Natural killer cell (primary cell): Measurements from ENCODE around the gene SMARCAL1. TPM values are rescaled to one million over a fixed set of nuclear protein-coding genes. Genes with fewer than 3 reads are reported as not detected.
A peak's percentile ranks its signal among the peaks of the same experiment; 100 is the strongest.

Source experiments
- ATAC-seq, 3 donors: fragments of 150-1000 bp in 2 of 3; fragments of 200-7000 bp in 1 of 3; cut with Tn5 transposase; 1 replicate in 1 of 3; 2 replicates in 2 of 3; pipeline ENCODE4 v1.10.0; 2021; ENCODE audit warnings: mild to moderate bottlenecking in 2 of 3, moderate library complexity in 2 of 3
- DNase-seq, 2 donors: peaks; one replicate each; pipeline versions ENCODE4 v3.0.0 to v3.0.0-alpha.2; 2013 to 2021; ENCODE audit warnings: mixed read lengths in 1 of 2
- H3K27ac ChIP-seq: one replicate; pipeline ENCODE4 v1.5.1; 2013; ENCODE audit warnings: mild to moderate bottlenecking, low read length
- H3K27me3 ChIP-seq: one replicate; pipeline ENCODE4 v1.6.1; 2013; ENCODE audit warnings: low read length; ENCODE audit not compliant: control insufficient read depth, insufficient read depth
- H3K36me3 ChIP-seq: one replicate; pipeline ENCODE4 v1.6.1; 2013; ENCODE audit warnings: low read length; ENCODE audit not compliant: control insufficient read depth, insufficient read depth
- H3K4me1 ChIP-seq: one replicate; pipeline ENCODE4 v1.6.1; 2013; ENCODE audit warnings: low read length; ENCODE audit not compliant: control insufficient read depth, insufficient read depth
- H3K4me3 ChIP-seq: one replicate; pipeline ENCODE4 v1.5.1; 2013; ENCODE audit warnings: low read length
- H3K9me3 ChIP-seq: one replicate; pipeline ENCODE4 v1.6.1; 2013; ENCODE audit warnings: low read length; ENCODE audit not compliant: control insufficient read depth, insufficient read depth
- H3K27ac Mint-ChIP-seq, 2 donors: one replicate each; pipeline ENCODE4 v1.8.0; 2022; ENCODE audit warnings: mild to moderate bottlenecking in 2 of 2, mixed read lengths in 2 of 2, moderate library complexity in 1 of 2
- H3K27me3 Mint-ChIP-seq, 2 donors: one replicate each; pipeline ENCODE4 v1.8.0; 2022; ENCODE audit warnings: low read depth in 2 of 2, mixed read lengths in 2 of 2
- H3K36me3 Mint-ChIP-seq: one replicate; pipeline ENCODE4 v1.8.0; 2022; ENCODE audit warnings: mixed read lengths
- H3K4me1 Mint-ChIP-seq, 2 donors: one replicate each; pipeline ENCODE4 v1.8.0; 2022; ENCODE audit warnings: mixed read lengths in 2 of 2
- H3K4me3 Mint-ChIP-seq: one replicate; pipeline ENCODE4 v1.8.0; 2022; ENCODE audit warnings: mild to moderate bottlenecking, moderate library complexity, mixed read lengths
- H3K9me3 Mint-ChIP-seq, 2 donors: one replicate each; pipeline ENCODE4 v1.8.0; 2022; ENCODE audit warnings: mixed read lengths in 2 of 2
- CTCF ChIP-seq: fragments of 200-600 bp; IDR thresholded peaks from one replicate; pipeline ENCODE4 v1.8.0; 2022; ENCODE audit warnings: antibody characterized with exemption
- WGBS: methylation state at CpG from one replicate; pipeline ENCODE4 v1.1.7; 2013; ENCODE audit warnings: missing lambda C conversion rate; ENCODE audit not compliant: insufficient coverage; 5-methylcytosine and 5-hydroxymethylcytosine counted together
- intact Hi-C: fragments of 100-400 bp; cut with micrococcal nuclease; formaldehyde crosslinking; loops from one replicate; pipeline ENCODE4 v1.14.2; 2022
- total RNA-seq, 4 donors: library from RNA; stranded (reverse); fragments of 120-200 nt in 1 of 4; gene quantifications; one replicate each; pipeline versions ENCODE4 v1.2.3 to v1.2.4, GENCODE V29; 2013 to 2022

Gene SMARCAL1
- total RNA-seq, 3 donors from 2014 or later (not counting 1 experiment from before 2014, with no cell fraction given): 18.7 to 25.6 (median 22.8) TPM

- intact Hi-C loops: no loop called here
- WGBS: 92% methylated on average over 3 of the region's 3 CpGs
- Mint-ChIP-seq H3K27ac (no peak overlapping the region), H3K27me3 (no peaks in the 10 kb centered on the region), H3K9me3 (no peaks in the 10 kb centered on the region), H3K4me1 (peaks cover 8 to 13% of the 10 kb centered on the region in 2 donors), H3K4me3 (no peak overlapping the region), H3K36me3 (peaks cover 10% of the 10 kb centered on the region)
- no peak overlapping the region for H3K4me3 ChIP-seq
- H3K4me1 ChIP-seq: peaks cover 10% of the 10 kb centered on the region
- ATAC-seq (no peak), DNase-seq (no peak)
- peaks cover 32% of the 10 kb centered on the region for H3K36me3 ChIP-seq
- TF ChIP-seq CTCF: no peak
- no peaks in the 10 kb centered on the region for H3K27me3 ChIP-seq
- H3K9me3 ChIP-seq: no peaks in the 10 kb centered on the region
- H3K27ac ChIP-seq: no peak overlapping the region
Measured at GRCh38 chr2:216478151-216478550, 65.9 kb downstream of the SMARCAL1 start.

GRCh38 chr2:216478791-216479190 is 66.5 kb downstream of the SMARCAL1 start:
- peaks cover 10% of the 10 kb centered on the region for H3K4me1 ChIP-seq
- DNase-seq (no peak), ATAC-seq (no peak)
- Mint-ChIP-seq H3K27ac (peak overlapping the region in 1 of 2 donors; percentile 33), H3K27me3 (no peaks in the 10 kb centered on the region), H3K4me1 (peaks cover 8 to 13% of the 10 kb centered on the region in 2 donors), H3K36me3 (peaks cover 12% of the 10 kb centered on the region), H3K9me3 (no peaks in the 10 kb centered on the region), H3K4me3 (no peak overlapping the region)
- H3K4me3 ChIP-seq: no peak overlapping the region
- H3K27ac ChIP-seq: no peak overlapping the region
- 95% methylated on average over 1 of the region's 1 CpG for WGBS
- H3K36me3 ChIP-seq: peaks cover 32% of the 10 kb centered on the region
- no peak for TF ChIP-seq CTCF
- no peaks in the 10 kb centered on the region for H3K27me3 ChIP-seq
- intact Hi-C loops: no loop called here
- H3K9me3 ChIP-seq: no peaks in the 10 kb centered on the region

DNA sequence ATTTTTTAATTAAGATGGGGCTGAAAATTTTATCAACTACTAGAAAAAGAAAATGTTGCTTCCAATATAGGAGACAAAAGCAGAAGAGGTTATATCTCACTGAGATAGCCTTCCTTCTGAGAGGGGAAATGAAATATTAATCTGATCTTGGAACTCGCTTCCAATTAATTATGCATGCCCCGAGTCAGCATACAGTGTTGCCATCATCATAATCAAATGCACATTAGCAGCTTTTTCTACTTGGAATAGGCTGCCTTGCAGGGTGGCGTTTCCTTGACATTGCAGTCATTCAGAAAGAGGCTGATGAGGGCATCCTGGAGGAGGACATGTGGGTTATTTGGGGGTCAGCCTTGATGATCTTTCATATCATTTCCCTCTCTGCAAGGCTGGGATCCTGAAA is 67.9 kb downstream of the SMARCAL1 start:
- intact Hi-C loops: no loop called here
- 100% methylated on average over 2 of the region's 3 CpGs for WGBS
- TF ChIP-seq CTCF: no peak
- Mint-ChIP-seq H3K4me1 (peaks cover 5% of the 10 kb centered on the region in 2 donors), H3K36me3 (peaks cover 12% of the 10 kb centered on the region), H3K4me3 (no peak overlapping the region), H3K27me3 (no peaks in the 10 kb centered on the region), H3K9me3 (no peaks in the 10 kb centered on the region), H3K27ac (no peak overlapping the region)
- Histone ChIP-seq H3K36me3 (peaks cover 32% of the 10 kb centered on the region), H3K27me3 (no peaks in the 10 kb centered on the region), H3K4me3 (no peak overlapping the region), H3K4me1 (peaks cover 7% of the 10 kb centered on the region), H3K27ac (no peak overlapping the region), H3K9me3 (no peaks in the 10 kb centered on the region)
- no peak for ATAC-seq
- no peak for DNase-seq

GRCh38 chr2:216482640-216483039 is 70.4 kb downstream of the SMARCAL1 start:
- Mint-ChIP-seq H3K4me3 (no peak overlapping the region), H3K36me3 (peaks cover 12% of the 10 kb centered on the region), H3K27me3 (no peaks in the 10 kb centered on the region), H3K4me1 (no peaks in the 10 kb centered on the region), H3K27ac (no peak overlapping the region), H3K9me3 (no peaks in the 10 kb centered on the region)
- no peaks in the 10 kb centered on the region for H3K27me3 ChIP-seq
- no peaks in the 10 kb centered on the region for H3K9me3 ChIP-seq
- intact Hi-C loops: no loop called here
- DNase-seq (no peak), ATAC-seq (no peak)
- no peak overlapping the region for H3K27ac ChIP-seq
- no peak for TF ChIP-seq CTCF
- WGBS: 81% methylated on average over 2 of the region's 2 CpGs
- no peak overlapping the region for H3K4me3 ChIP-seq
- peaks cover 22% of the 10 kb centered on the region for H3K36me3 ChIP-seq
- peaks cover 3% of the 10 kb centered on the region for H3K4me1 ChIP-seq
